ENCODE data around the gene OR10H4. TPM values are rescaled to one million over a fixed set of nuclear protein-coding genes. Genes with fewer than 3 reads are reported as not detected.

OR10H4 gene
- total and polyA plus RNA-seq, 2 of the 13 experiments (the other 11 are each of a cell fraction or from before 2014, with no cell fraction given): not detected

DNA sequence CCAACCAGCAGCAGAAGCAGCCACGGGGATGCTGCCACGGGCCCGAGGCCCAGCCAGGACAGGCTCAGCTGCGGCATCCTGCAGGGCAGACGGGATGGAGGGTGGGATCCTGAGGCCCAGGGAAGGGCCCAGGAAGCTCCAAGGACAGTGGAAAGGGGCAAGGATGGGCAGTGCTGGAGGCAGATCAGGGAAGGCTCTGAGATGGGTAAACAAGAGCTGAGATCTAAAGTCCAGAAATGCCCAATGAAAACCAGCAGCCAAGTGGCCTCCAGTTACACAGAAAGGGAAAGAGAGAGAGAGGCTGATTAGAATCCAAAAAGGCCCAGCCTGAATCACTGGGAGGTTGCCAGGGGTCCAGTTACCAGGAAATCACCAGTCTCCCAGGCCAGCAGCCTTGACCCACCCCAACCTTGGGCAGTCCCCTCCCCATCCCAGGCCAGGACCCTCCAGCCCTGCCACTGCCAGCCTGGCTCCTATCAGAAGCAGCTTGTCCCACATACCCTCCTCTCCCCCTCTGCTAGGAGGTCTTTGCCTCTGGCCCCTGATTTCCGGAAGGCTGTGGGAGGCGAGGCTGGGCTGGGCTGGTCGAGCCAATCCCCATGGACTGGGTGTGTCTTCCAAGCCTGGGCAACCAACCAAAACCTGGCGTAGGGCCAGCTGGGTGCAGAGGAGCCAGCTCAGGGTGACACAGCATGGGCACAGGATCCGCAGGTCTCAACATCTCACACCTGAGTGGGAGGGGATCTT is 14.3 kb upstream of the OR10H4 start, which contains the start of gene CYP4F11 (continued):
- TF ChIP-seq, protein P1, sequence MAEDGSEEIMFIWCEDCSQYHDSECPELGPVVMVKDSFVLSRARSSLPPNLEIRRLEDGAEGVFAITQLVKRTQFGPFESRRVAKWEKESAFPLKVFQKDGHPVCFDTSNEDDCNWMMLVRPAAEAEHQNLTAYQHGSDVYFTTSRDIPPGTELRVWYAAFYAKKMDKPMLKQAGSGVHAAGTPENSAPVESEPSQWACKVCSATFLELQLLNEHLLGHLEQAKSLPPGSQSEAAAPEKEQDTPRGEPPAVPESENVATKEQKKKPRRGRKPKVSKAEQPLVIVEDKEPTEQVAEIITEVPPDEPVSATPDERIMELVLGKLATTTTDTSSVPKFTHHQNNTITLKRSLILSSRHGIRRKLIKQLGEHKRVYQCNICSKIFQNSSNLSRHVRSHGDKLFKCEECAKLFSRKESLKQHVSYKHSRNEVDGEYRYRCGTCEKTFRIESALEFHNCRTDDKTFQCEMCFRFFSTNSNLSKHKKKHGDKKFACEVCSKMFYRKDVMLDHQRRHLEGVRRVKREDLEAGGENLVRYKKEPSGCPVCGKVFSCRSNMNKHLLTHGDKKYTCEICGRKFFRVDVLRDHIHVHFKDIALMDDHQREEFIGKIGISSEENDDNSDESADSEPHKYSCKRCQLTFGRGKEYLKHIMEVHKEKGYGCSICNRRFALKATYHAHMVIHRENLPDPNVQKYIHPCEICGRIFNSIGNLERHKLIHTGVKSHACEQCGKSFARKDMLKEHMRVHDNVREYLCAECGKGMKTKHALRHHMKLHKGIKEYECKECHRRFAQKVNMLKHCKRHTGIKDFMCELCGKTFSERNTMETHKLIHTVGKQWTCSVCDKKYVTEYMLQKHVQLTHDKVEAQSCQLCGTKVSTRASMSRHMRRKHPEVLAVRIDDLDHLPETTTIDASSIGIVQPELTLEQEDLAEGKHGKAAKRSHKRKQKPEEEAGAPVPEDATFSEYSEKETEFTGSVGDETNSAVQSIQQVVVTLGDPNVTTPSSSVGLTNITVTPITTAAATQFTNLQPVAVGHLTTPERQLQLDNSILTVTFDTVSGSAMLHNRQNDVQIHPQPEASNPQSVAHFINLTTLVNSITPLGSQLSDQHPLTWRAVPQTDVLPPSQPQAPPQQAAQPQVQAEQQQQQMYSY (CRISPR knock-in tag; IDR thresholded peaks at IDR 0.05): no peak; the same call in 1 of the 2 replicates
- TF ChIP-seq EHMT2 (IDR thresholded peaks at IDR 0.05; ENCODE audit: borderline replicate concordance, low read depth, low read length): peak; percentile 57; the same call in 1 of the 2 replicates
- no peak; the same call in 1 of the 2 replicates for TF ChIP-seq KDM5B (CRISPR knock-in tag; IDR thresholded peaks at IDR 0.05; ENCODE audit: borderline replicate concordance)
- no peak for TF ChIP-seq PHB2 (IDR thresholded peaks at IDR 0.05; ENCODE audit: partially characterized antibody)
- no peak for TF ChIP-seq ZNF460 (CRISPR knock-in tag; IDR thresholded peaks at IDR 0.05; ENCODE audit: borderline replicate concordance)
- peak; percentile 61 for TF ChIP-seq SP2 (CRISPR knock-in tag; IDR thresholded peaks at IDR 0.05)
- TF ChIP-seq, protein P2, sequence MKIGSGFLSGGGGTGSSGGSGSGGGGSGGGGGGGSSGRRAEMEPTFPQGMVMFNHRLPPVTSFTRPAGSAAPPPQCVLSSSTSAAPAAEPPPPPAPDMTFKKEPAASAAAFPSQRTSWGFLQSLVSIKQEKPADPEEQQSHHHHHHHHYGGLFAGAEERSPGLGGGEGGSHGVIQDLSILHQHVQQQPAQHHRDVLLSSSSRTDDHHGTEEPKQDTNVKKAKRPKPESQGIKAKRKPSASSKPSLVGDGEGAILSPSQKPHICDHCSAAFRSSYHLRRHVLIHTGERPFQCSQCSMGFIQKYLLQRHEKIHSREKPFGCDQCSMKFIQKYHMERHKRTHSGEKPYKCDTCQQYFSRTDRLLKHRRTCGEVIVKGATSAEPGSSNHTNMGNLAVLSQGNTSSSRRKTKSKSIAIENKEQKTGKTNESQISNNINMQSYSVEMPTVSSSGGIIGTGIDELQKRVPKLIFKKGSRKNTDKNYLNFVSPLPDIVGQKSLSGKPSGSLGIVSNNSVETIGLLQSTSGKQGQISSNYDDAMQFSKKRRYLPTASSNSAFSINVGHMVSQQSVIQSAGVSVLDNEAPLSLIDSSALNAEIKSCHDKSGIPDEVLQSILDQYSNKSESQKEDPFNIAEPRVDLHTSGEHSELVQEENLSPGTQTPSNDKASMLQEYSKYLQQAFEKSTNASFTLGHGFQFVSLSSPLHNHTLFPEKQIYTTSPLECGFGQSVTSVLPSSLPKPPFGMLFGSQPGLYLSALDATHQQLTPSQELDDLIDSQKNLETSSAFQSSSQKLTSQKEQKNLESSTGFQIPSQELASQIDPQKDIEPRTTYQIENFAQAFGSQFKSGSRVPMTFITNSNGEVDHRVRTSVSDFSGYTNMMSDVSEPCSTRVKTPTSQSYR (CRISPR knock-in tag; IDR thresholded peaks at IDR 0.05; ENCODE audit: borderline replicate concordance): no peak
- TF ChIP-seq HNRNPUL1 (IDR thresholded peaks at IDR 0.05; ENCODE audit: low read depth, low read length): no peak
- peak; percentile 60 for TF ChIP-seq ZBTB7A (CRISPR knock-in tag; IDR thresholded peaks at IDR 0.05)
- no peak for TF ChIP-seq ZNF556 (CRISPR knock-in tag; IDR thresholded peaks at IDR 0.05; ENCODE audit: borderline replicate concordance)
- TF ChIP-seq ZNF616 (CRISPR knock-in tag; IDR thresholded peaks at IDR 0.05; ENCODE audit: low read depth): no peak
- TF ChIP-seq TGIF2 (CRISPR knock-in tag; IDR thresholded peaks at IDR 0.05): no peak
- no peak for TF ChIP-seq MXD4 (CRISPR knock-in tag; IDR thresholded peaks at IDR 0.05)
- no peak for TF ChIP-seq ZSCAN9 (CRISPR knock-in tag; IDR thresholded peaks at IDR 0.05; ENCODE audit: borderline replicate concordance)
- TF ChIP-seq MLLT10 (CRISPR knock-in tag; IDR thresholded peaks at IDR 0.05): no peak
- TF ChIP-seq ZNF660 (CRISPR knock-in tag; IDR thresholded peaks at IDR 0.05; ENCODE audit: borderline replicate concordance, low read depth): no peak
- TF ChIP-seq IKZF1 (IDR thresholded peaks at IDR 0.05): no peak
- TF ChIP-seq SRSF1 (optimal IDR thresholded peaks at IDR 0.05; ENCODE audit: low read depth, low read length): no peak
- TF ChIP-seq JDP2 (CRISPR knock-in tag; IDR thresholded peaks at IDR 0.05; ENCODE audit: borderline replicate concordance): no peak
- TF ChIP-seq SAP130 (CRISPR knock-in tag; IDR thresholded peaks at IDR 0.05; ENCODE audit: low read depth): peak; percentile 62
- no peak for TF ChIP-seq ZSCAN31 (CRISPR knock-in tag; IDR thresholded peaks at IDR 0.05; ENCODE audit: low read depth)
- TF ChIP-seq AGO1 (IDR thresholded peaks at IDR 0.05; ENCODE audit: low read depth, low read length, poor library complexity, severe bottlenecking): peak; percentile 2
- TF ChIP-seq, protein P3, sequence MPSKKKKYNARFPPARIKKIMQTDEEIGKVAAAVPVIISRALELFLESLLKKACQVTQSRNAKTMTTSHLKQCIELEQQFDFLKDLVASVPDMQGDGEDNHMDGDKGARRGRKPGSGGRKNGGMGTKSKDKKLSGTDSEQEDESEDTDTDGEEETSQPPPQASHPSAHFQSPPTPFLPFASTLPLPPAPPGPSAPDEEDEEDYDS (CRISPR knock-in tag; IDR thresholded peaks at IDR 0.05): 0 out of 2 replicates have a peak, but pooled peaks have one; percentile 47

Data from HepG2 (cell line).